ENCODE results near the gene OFD1. TPM values are rescaled to one million over a fixed set of nuclear protein-coding genes. Genes with fewer than 3 reads are reported as not detected.

The OFD1 gene
- polyA plus RNA-seq, 1 experiment, result 14.1 TPM

DNA sequence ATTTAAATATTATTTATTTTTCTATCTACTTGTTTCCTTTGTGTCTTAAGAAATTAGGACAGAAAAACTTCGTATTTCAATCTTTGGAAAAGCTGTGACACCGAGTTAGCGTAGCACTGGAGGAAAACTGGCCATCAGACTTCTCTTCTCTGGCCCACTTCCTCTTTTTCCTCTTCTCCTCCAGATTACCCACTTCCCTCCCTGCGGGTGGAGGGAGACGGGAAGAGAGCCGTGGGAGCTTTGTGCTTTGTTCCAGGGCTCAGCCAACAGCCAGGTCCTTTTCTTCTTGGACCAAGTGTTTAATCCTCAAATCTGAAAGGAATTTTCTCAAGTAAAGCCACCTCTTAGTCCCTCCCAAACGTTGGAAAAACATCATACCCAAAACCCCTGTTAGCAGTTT lies 29.7 kb downstream of the OFD1 start:
- TF ChIP-seq, protein P1, sequence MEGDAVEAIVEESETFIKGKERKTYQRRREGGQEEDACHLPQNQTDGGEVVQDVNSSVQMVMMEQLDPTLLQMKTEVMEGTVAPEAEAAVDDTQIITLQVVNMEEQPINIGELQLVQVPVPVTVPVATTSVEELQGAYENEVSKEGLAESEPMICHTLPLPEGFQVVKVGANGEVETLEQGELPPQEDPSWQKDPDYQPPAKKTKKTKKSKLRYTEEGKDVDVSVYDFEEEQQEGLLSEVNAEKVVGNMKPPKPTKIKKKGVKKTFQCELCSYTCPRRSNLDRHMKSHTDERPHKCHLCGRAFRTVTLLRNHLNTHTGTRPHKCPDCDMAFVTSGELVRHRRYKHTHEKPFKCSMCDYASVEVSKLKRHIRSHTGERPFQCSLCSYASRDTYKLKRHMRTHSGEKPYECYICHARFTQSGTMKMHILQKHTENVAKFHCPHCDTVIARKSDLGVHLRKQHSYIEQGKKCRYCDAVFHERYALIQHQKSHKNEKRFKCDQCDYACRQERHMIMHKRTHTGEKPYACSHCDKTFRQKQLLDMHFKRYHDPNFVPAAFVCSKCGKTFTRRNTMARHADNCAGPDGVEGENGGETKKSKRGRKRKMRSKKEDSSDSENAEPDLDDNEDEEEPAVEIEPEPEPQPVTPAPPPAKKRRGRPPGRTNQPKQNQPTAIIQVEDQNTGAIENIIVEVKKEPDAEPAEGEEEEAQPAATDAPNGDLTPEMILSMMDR (IDR thresholded peaks at IDR 0.05; ENCODE audit: low read depth, low read length), result no peak
- POLR2A ChIA-PET, result no interaction called here

DNA sequence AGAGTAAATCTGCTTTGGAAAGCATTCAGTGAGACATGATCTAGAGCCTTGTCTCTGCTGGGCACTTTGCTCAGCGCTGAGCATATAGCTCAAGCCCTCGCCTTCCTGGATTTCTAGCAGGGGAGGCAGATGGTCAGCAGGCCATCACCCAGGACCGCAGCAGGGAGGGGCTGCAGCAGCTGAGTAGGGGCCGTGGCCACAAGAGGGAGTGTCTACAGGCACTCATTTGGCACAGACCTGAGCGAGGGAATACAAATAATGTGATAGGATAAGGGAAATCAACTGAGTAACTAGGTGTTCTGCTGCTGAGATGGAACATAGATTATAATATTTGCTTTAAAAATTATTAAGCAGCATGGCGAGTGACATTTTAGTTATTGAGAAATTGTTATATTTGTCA lies 30.2 kb downstream of the OFD1 start:
- TF ChIP-seq, protein P1 (IDR thresholded peaks at IDR 0.05; ENCODE audit: low read depth, low read length), result peak; percentile 19
- no peak overlapping the region for H3K27ac ChIP-seq (ENCODE audit: low read depth, low read length)
- H3K9me3 ChIP-seq (ENCODE audit: control insufficient read depth, insufficient read depth, low read length), result no peaks in the 10 kb centered on the region
- DNase-seq (ENCODE audit: low read depth, low spot score), result no peak
- no peak overlapping the region for H3K4me3 ChIP-seq (ENCODE audit: low read depth, low read length)
- CTCF ChIA-PET, result no interaction called here
- POLR2A ChIA-PET, result no interaction called here
- no peaks in the 10 kb centered on the region for H3K27me3 ChIP-seq (ENCODE audit: control insufficient read depth, insufficient read depth, low read length)

More for the DNA sequence above, 29.7 kb downstream of the OFD1 start:
- Histone ChIP-seq H3K4me3 (ENCODE audit: low read depth, low read length) (no peak overlapping the region), H3K27me3 (ENCODE audit: control insufficient read depth, insufficient read depth, low read length) (no peaks in the 10 kb centered on the region), H3K9me3 (ENCODE audit: control insufficient read depth, insufficient read depth, low read length) (no peaks in the 10 kb centered on the region), H3K27ac (ENCODE audit: low read depth, low read length) (no peak overlapping the region)
- CTCF ChIA-PET, result no interaction called here
- DNase-seq (ENCODE audit: low read depth, low spot score), result no peak

DNA sequence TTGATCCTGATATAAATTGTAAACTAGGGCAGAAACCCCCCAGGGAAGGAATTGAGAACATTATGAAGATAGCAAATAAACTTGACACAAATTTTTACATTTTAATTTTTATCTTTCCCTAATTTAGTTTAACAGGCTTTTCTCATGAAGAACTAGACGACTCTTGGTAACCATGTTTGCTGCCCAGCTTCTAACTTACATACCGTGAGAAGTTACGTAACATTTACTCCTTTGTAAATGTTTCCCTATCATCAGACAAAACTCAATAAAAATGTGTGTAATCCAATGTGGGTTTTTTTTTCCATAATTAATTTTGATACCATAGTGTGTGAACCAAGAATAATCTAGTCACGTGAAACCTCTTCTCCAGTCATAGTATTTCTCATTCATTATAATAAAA lies 34.4 kb downstream of the OFD1 start:
- no peak overlapping the region for H3K4me3 ChIP-seq (ENCODE audit: low read depth, low read length)
- no peaks in the 10 kb centered on the region for H3K9me3 ChIP-seq (ENCODE audit: control insufficient read depth, insufficient read depth, low read length)
- DNase-seq (ENCODE audit: low read depth, low spot score), result no peak
- ChIA-PET CTCF (no interaction called here), POLR2A (no interaction called here)
- H3K27me3 ChIP-seq (ENCODE audit: control insufficient read depth, insufficient read depth, low read length), result no peaks in the 10 kb centered on the region
- no peak overlapping the region for H3K27ac ChIP-seq (ENCODE audit: low read depth, low read length)
- TF ChIP-seq, protein P1 (IDR thresholded peaks at IDR 0.05; ENCODE audit: low read depth, low read length), result no peak

DNA sequence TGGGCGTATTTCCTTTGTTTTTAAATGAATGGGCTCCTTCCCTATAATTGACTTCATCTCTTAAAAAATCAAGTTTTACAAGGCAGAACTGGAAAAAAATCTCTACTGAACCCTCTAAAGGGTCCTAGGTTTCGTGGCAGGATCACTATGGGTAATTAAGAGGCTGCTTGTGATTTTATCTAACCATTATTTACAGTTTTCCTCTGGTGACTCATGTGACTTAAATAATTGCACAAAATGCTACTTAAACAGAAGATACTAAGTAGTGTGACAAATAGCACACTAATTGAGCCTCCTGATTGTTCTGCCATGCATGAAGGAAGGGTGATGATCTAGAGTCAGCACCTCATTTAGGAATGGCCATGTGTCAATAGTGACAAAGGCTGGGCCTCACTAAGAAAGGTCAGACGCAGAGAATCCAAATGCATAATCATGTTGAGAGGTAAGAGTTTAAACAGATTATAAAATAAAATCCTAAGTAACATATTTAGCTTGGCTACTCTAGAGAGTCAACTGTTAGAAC lies 35.5 kb downstream of the OFD1 start:
- Histone ChIP-seq H3K27me3 (ENCODE audit: control insufficient read depth, insufficient read depth, low read length) (no peaks in the 10 kb centered on the region), H3K4me3 (ENCODE audit: low read depth, low read length) (no peak overlapping the region), H3K9me3 (ENCODE audit: control insufficient read depth, insufficient read depth, low read length) (no peaks in the 10 kb centered on the region), H3K27ac (ENCODE audit: low read depth, low read length) (no peak overlapping the region)
- CTCF ChIA-PET, result interaction anchor here (1.0 kb wide), 1 partner anchor 262 kb away, joined by 4 read pairs; no protein-coding TSS in a partner anchor
- TF ChIP-seq, protein P1 (IDR thresholded peaks at IDR 0.05; ENCODE audit: low read depth, low read length), result no peak
- no peak for DNase-seq (ENCODE audit: low read depth, low spot score)
- POLR2A ChIA-PET, result no interaction called here

DNA sequence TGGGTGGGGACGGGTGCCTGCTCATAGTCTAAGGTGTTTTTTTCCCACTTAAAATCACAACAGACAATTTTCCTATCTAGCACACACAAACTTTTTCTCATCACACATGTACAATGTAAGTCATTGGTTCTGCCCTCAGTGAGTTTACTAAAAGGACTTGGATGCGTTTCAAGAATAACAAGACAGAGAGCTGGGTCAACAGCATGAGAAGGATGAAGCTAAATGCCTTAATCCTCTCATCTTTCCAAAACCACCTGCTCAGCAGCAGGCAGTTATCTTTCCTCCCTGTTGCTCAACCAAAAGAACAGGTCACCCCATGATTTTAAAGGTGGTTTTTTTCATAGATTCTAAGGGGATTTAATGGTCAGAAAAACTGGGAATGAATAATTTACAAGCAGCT lies 40.1 kb downstream of the OFD1 start:
- Histone ChIP-seq H3K4me3 (ENCODE audit: low read depth, low read length) (no peak overlapping the region), H3K9me3 (ENCODE audit: control insufficient read depth, insufficient read depth, low read length) (no peaks in the 10 kb centered on the region), H3K27ac (ENCODE audit: low read depth, low read length) (no peak overlapping the region), H3K27me3 (ENCODE audit: control insufficient read depth, insufficient read depth, low read length) (no peaks in the 10 kb centered on the region)
- ChIA-PET CTCF (no interaction called here), POLR2A (no interaction called here)
- TF ChIP-seq, protein P1 (IDR thresholded peaks at IDR 0.05; ENCODE audit: low read depth, low read length), result no peak
- DNase-seq (ENCODE audit: low read depth, low spot score), result no peak

Data from AG04450 (cell line).